ENCODE data around the gene GM2A.
"Not testable (repeated sequence)": the region's sequence is repeated elsewhere in the genome, so short reads cannot be mapped to it uniquely, and the experiment has no call there.

GM2A gene

GRCh38 chr5:151285683-151286082 is 32.7 kb downstream of the GM2A start:
- H3K4me1 ChIP-seq (ENCODE audit: control insufficient read depth, insufficient read depth, low read length, poor library complexity, severe bottlenecking), result no peaks in the 10 kb centered on the region
- no peak overlapping the region for H3K27ac ChIP-seq (ENCODE audit: low read depth, low read length, severe bottlenecking)
- WGBS, 2 experiments (ENCODE audit: insufficient coverage in 2 of 2), result 83 to 100% methylated on average over 2 of the region's 5 CpGs
- no peaks in the 10 kb centered on the region for H3K36me3 ChIP-seq (ENCODE audit: control insufficient read depth, insufficient read depth, low read length)
- H3K4me3 ChIP-seq (ENCODE audit: extremely low read depth, insufficient read depth, low read length, poor library complexity, severe bottlenecking), result no peak overlapping the region
- no peaks in the 10 kb centered on the region for H3K9me3 ChIP-seq (ENCODE audit: control insufficient read depth, low read length)

- Histone ChIP-seq H3K27ac (ENCODE audit: low read depth, low read length, severe bottlenecking) (no peak overlapping the region), H3K4me1 (ENCODE audit: control insufficient read depth, insufficient read depth, low read length, poor library complexity, severe bottlenecking) (no peaks in the 10 kb centered on the region), H3K4me3 (ENCODE audit: extremely low read depth, insufficient read depth, low read length, poor library complexity, severe bottlenecking) (no peak overlapping the region), H3K9me3 (ENCODE audit: control insufficient read depth, low read length) (no peaks in the 10 kb centered on the region), H3K36me3 (ENCODE audit: control insufficient read depth, insufficient read depth, low read length) (no peaks in the 10 kb centered on the region)
- WGBS, 2 experiments (ENCODE audit: insufficient coverage in 2 of 2), result 88% methylated on average over 1 of the region's 1 CpG; no CpG with 5 or more reads in 1 of the 2 experiments
Measured at GRCh38 chr5:151286246-151286645, 33.3 kb downstream of the GM2A start.

- H3K4me3 ChIP-seq (ENCODE audit: extremely low read depth, insufficient read depth, low read length, poor library complexity, severe bottlenecking), result no peak overlapping the region
- WGBS, 2 experiments (ENCODE audit: insufficient coverage in 2 of 2), result 0% methylated on average over 1 of the region's 2 CpGs; no CpG with 5 or more reads in 1 of the 2 experiments
- H3K27ac ChIP-seq (ENCODE audit: low read depth, low read length, severe bottlenecking), result no peak overlapping the region
- no peaks in the 10 kb centered on the region for H3K4me1 ChIP-seq (ENCODE audit: control insufficient read depth, insufficient read depth, low read length, poor library complexity, severe bottlenecking)
- no peaks in the 10 kb centered on the region for H3K36me3 ChIP-seq (ENCODE audit: control insufficient read depth, insufficient read depth, low read length)
- no peaks in the 10 kb centered on the region for H3K9me3 ChIP-seq (ENCODE audit: control insufficient read depth, low read length)
Measured at GRCh38 chr5:151288180-151288579, 35.2 kb downstream of the GM2A start.

GRCh38 chr5:151293624-151294023 is 40.6 kb downstream of the GM2A start:
- no peaks in the 10 kb centered on the region for H3K36me3 ChIP-seq (ENCODE audit: control insufficient read depth, insufficient read depth, low read length)
- WGBS, 2 experiments (ENCODE audit: insufficient coverage in 2 of 2), result 20 to 73% methylated on average over 2 of the region's 4 CpGs
- H3K9me3 ChIP-seq (ENCODE audit: control insufficient read depth, low read length), result no peaks in the 10 kb centered on the region
- no peak overlapping the region for H3K4me3 ChIP-seq (ENCODE audit: extremely low read depth, insufficient read depth, low read length, poor library complexity, severe bottlenecking)
- no peaks in the 10 kb centered on the region for H3K4me1 ChIP-seq (ENCODE audit: control insufficient read depth, insufficient read depth, low read length, poor library complexity, severe bottlenecking)
- no peak overlapping the region for H3K27ac ChIP-seq (ENCODE audit: low read depth, low read length, severe bottlenecking)

GRCh38 chr5:151295138-151295537 is 42.2 kb downstream of the GM2A start:
- no peaks in the 10 kb centered on the region for H3K9me3 ChIP-seq (ENCODE audit: control insufficient read depth, low read length)
- no peak overlapping the region for H3K4me3 ChIP-seq (ENCODE audit: extremely low read depth, insufficient read depth, low read length, poor library complexity, severe bottlenecking)
- no peaks in the 10 kb centered on the region for H3K36me3 ChIP-seq (ENCODE audit: control insufficient read depth, insufficient read depth, low read length)
- 89 to 98% methylated on average over 5 of the region's 5 CpGs for WGBS, 2 experiments (ENCODE audit: insufficient coverage in 2 of 2)
- no peaks in the 10 kb centered on the region for H3K4me1 ChIP-seq (ENCODE audit: control insufficient read depth, insufficient read depth, low read length, poor library complexity, severe bottlenecking)
- no peak overlapping the region for H3K27ac ChIP-seq (ENCODE audit: low read depth, low read length, severe bottlenecking)

- Histone ChIP-seq H3K4me3 (ENCODE audit: extremely low read depth, insufficient read depth, low read length, poor library complexity, severe bottlenecking) (no peak overlapping the region), H3K9me3 (ENCODE audit: control insufficient read depth, low read length) (no peaks in the 10 kb centered on the region), H3K4me1 (ENCODE audit: control insufficient read depth, insufficient read depth, low read length, poor library complexity, severe bottlenecking) (no peaks in the 10 kb centered on the region), H3K36me3 (ENCODE audit: control insufficient read depth, insufficient read depth, low read length) (no peaks in the 10 kb centered on the region), H3K27ac (ENCODE audit: low read depth, low read length, severe bottlenecking) (no peak overlapping the region)
- 83 to 89% methylated on average over 4 to 6 of the region's 7 CpGs for WGBS, 2 experiments (ENCODE audit: insufficient coverage in 2 of 2)
Measured at GRCh38 chr5:151295791-151296477, 42.9 kb downstream of the GM2A start.

- Histone ChIP-seq H3K27ac (ENCODE audit: low read depth, low read length, severe bottlenecking) (no peak overlapping the region), H3K4me3 (ENCODE audit: extremely low read depth, insufficient read depth, low read length, poor library complexity, severe bottlenecking) (no peak overlapping the region), H3K9me3 (ENCODE audit: control insufficient read depth, low read length) (no peaks in the 10 kb centered on the region), H3K4me1 (ENCODE audit: control insufficient read depth, insufficient read depth, low read length, poor library complexity, severe bottlenecking) (no peaks in the 10 kb centered on the region), H3K36me3 (ENCODE audit: control insufficient read depth, insufficient read depth, low read length) (no peaks in the 10 kb centered on the region)
- no CpG with 5 or more reads among the region's 1 CpG for WGBS, 2 experiments (ENCODE audit: insufficient coverage in 2 of 2)
Measured at GRCh38 chr5:151296478-151296830, 43.5 kb downstream of the GM2A start.

GRCh38 chr5:151296974-151297373 is 44.0 kb downstream of the GM2A start:
- H3K4me1 ChIP-seq (ENCODE audit: control insufficient read depth, insufficient read depth, low read length, poor library complexity, severe bottlenecking), result no peaks in the 10 kb centered on the region
- 83 to 90% methylated on average over 1 to 2 of the region's 2 CpGs for WGBS, 2 experiments (ENCODE audit: insufficient coverage in 2 of 2)
- no peak overlapping the region for H3K27ac ChIP-seq (ENCODE audit: low read depth, low read length, severe bottlenecking)
- no peaks in the 10 kb centered on the region for H3K36me3 ChIP-seq (ENCODE audit: control insufficient read depth, insufficient read depth, low read length)
- no peaks in the 10 kb centered on the region for H3K9me3 ChIP-seq (ENCODE audit: control insufficient read depth, low read length)
- H3K4me3 ChIP-seq (ENCODE audit: extremely low read depth, insufficient read depth, low read length, poor library complexity, severe bottlenecking), result no peak overlapping the region

- 88 to 98% methylated on average over 4 of the region's 6 CpGs for WGBS, 2 experiments (ENCODE audit: insufficient coverage in 2 of 2)
- Histone ChIP-seq H3K4me3 (ENCODE audit: extremely low read depth, insufficient read depth, low read length, poor library complexity, severe bottlenecking) (no peak overlapping the region), H3K27ac (ENCODE audit: low read depth, low read length, severe bottlenecking) (no peak overlapping the region), H3K4me1 (ENCODE audit: control insufficient read depth, insufficient read depth, low read length, poor library complexity, severe bottlenecking) (no peaks in the 10 kb centered on the region), H3K9me3 (ENCODE audit: control insufficient read depth, low read length) (no peaks in the 10 kb centered on the region), H3K36me3 (ENCODE audit: control insufficient read depth, insufficient read depth, low read length) (no peaks in the 10 kb centered on the region)
Measured at GRCh38 chr5:151298063-151298855, 45.3 kb downstream of the GM2A start.

GRCh38 chr5:151303666-151304065 is 50.7 kb downstream of the GM2A start, which contains the start of gene SLC36A3:
TSS of gene SLC36A3 (minus strand) at chr5:151303766. CDS start at chr5:151303354, 412 bp downstream.
- Histone ChIP-seq H3K9me3 (ENCODE audit: control insufficient read depth, low read length) (no peaks in the 10 kb centered on the region), H3K4me1 (ENCODE audit: control insufficient read depth, insufficient read depth, low read length, poor library complexity, severe bottlenecking) (no peaks in the 10 kb centered on the region), H3K27ac (ENCODE audit: low read depth, low read length, severe bottlenecking) (no peak within 1 kb of the TSS), H3K36me3 (ENCODE audit: control insufficient read depth, insufficient read depth, low read length) (no peaks in the 10 kb centered on the region), H3K4me3 (ENCODE audit: extremely low read depth, insufficient read depth, low read length, poor library complexity, severe bottlenecking) (no peak within 1 kb of the TSS)
- 93 to 100% methylated on average over 1 of the region's 2 CpGs for WGBS, 2 experiments (ENCODE audit: insufficient coverage in 2 of 2)

GRCh38 chr5:151309266-151309665 is 56.3 kb downstream of the GM2A start:
- 97 to 100% methylated on average over 13 to 19 of the region's 27 CpGs for WGBS, 2 experiments (ENCODE audit: insufficient coverage in 2 of 2)
- H3K27ac ChIP-seq (ENCODE audit: low read depth, low read length, severe bottlenecking); H3K9me3 ChIP-seq (ENCODE audit: control insufficient read depth, low read length); H3K36me3 ChIP-seq (ENCODE audit: control insufficient read depth, insufficient read depth, low read length); H3K4me1 ChIP-seq (ENCODE audit: control insufficient read depth, insufficient read depth, low read length, poor library complexity, severe bottlenecking); H3K4me3 ChIP-seq (ENCODE audit: extremely low read depth, insufficient read depth, low read length, poor library complexity, severe bottlenecking): not testable (repeated sequence)

Measured in mesodermal cell (in vitro differentiated cells).